GM12892 (cell line): ENCODE results near the gene EXOSC5.

Experiments
- DNase-seq: peaks from one replicate; pipeline ENCODE4 v3.0.0; 2011; ENCODE audit not compliant: insufficient read length
- FAIRE-seq: peaks from 2 replicates; lab custom pipeline; 2011; peaks lifted over from hg19 to GRCh38; lab: Jason Lieb, UNC
- POLR2A ChIP-seq: IDR thresholded peaks from 2 replicates; pipeline ENCODE4 v1.6.1; 2011; ENCODE audit warnings: low read depth, low read length, control low read depth
- POLR2AphosphoS5 ChIP-seq: IDR thresholded peaks from 2 replicates; pipeline ENCODE4 v1.6.1; 2011; ENCODE audit warnings: low read depth, low read length, control low read depth
- TAF1 ChIP-seq: IDR thresholded peaks from 2 replicates; pipeline ENCODE4 v1.6.1; 2011; ENCODE audit warnings: low read depth, mild to moderate bottlenecking, control low read depth, low read length, borderline replicate concordance

Gene EXOSC5

GRCh38 chr19:41434450-41434849 is 37.3 kb upstream of the EXOSC5 start:
- DNase-seq (no peak), FAIRE-seq (no peak)
- TF ChIP-seq POLR2A (no peak), TAF1 (no peak), POLR2AphosphoS5 (no peak)

DNA sequence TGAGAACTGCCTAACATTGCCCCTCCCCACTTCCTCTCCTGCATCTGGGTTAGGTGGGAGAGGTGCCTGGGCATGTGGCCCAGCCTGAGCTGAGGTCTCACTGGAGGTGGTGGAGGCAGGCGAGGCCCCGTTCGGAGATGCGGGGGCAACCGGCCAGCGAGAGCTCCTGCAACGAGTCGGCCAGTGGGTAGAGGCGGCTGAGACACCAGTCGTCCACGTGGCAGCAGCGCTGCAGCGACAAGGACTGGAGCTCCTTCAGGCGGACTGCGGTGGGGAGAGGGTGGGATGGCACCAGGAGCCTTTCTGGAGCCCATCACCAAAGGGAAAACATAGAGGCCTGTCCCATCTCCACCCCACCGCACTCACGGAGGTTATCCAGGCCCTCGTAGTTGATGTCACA is 36.0 kb upstream of the EXOSC5 start:
- no peak for DNase-seq
- no peak for FAIRE-seq
- TF ChIP-seq TAF1 = no peak

- DNase-seq (no peak), FAIRE-seq (no peak)
- no peak for TF ChIP-seq POLR2A
- TF ChIP-seq TAF1 = no peak
- no peak for TF ChIP-seq POLR2AphosphoS5
These were observed 34.5 kb upstream of the EXOSC5 start for GRCh38 chr19:41431426-41432386.

GRCh38 chr19:41430922-41431321 is 33.8 kb upstream of the EXOSC5 start:
- TF ChIP-seq POLR2AphosphoS5 (no peak), POLR2A (no peak), TAF1 (no peak)
- no peak for FAIRE-seq
- no peak for DNase-seq

DNA sequence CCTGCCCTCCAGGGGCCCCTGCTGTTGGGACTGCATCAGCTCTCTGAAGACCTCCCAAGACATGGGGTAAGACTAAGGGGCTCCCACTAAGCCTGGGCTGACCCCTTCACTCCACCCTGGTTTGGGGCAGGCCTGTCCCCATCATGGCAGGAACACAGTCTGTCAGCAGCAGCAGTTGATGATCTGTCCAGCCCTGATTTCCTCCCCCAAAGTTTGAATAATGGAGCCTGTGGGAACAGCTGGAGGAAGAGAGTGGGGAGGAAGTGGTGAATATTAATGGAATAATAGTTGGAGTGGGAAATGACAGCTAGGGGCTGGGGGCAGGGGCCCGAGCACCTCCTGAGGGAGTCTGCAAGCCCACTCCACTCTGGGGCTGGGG is 31.3 kb upstream of the EXOSC5 start:
- FAIRE-seq = no peak
- TF ChIP-seq POLR2AphosphoS5 = no peak
- TF ChIP-seq POLR2A = no peak
- no peak for TF ChIP-seq TAF1
- no peak for DNase-seq

DNA sequence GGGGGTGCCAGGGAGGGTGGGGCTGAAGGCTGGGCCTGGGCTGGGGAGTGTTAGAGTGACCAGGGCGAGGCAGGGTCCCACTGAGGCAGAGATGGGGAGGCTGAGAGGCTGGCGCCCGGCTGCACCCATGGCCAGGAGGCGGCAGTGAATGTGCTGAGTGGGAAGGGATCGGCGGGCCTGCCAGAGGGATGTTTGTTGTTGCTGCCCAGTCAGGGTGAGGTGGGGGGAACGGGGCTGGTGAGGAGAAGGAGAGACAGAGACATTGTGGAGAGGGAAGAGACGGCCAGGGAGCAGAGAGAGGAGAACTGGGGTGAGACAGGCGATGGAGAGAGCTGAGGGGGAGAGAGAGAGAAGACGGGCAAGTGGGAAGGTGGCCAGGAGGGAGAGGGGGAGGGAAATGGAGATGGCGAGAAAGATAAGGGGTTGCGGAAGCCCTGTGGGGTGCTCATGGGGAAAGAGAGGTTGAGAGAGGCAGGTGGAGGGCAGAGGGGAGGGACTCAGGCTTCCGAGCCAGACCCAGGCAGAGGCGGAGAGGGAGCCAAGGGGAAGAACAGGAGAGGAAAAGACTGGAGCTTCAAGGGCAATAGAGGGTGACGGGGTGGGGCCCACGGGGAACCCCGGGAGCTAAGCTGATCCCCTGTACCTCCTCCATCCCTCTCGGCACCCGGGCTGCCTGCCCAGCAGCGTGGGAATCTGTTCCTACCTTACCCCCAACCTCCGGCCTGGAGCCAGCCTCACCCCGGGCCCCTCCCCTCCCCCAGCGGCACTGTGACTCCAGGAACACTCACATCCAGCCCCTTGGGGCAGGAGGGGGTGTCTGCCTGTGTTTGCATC is 30.7 kb upstream of the EXOSC5 start:
- DNase-seq (no peak), FAIRE-seq (no peak)
- no peak for TF ChIP-seq POLR2A
- no peak for TF ChIP-seq TAF1
- TF ChIP-seq POLR2AphosphoS5 = no peak

DNA sequence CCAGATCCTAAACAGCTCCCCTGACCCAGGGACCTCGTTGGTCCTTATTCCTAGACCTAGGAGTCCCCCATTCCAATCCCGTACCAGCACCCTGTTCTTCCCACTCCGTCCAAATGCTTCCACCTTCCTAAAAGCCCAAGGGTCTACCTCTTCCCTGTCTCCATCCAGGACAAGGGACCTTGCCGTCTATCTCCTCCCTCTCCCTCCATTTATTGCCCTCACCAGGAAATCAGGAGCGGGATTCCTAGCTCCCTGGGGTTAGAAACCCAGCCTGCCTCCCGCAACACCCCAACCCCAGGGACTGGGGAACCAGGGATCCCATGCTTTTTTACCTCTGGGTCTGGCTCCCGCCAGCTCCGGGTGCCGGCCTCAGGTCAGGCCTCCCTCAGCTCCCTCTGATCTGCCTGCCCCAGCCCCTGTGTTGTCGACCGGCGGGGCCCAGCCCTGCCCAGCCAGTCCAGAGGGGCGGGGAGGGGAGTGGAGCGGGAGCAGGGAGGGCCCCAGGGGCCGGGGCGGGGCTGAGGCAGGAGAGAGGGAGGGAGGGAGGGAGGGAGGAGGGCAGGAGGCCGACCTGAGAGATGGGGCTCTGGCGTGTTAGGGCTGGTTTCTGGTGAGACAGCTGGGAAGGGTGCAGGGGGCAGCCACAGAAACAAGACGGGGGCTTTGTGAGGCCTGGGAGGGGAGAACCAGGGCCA is 29.9 kb upstream of the EXOSC5 start, which contains the start of gene B3GNT8:
Gene B3GNT8, minus strand, starts transcription at position 423 of the 695 bp plus-strand sequence. CDS start 596 bp downstream, outside the sequence.
- TF ChIP-seq TAF1 (no peak), POLR2A (no peak), POLR2AphosphoS5 (no peak)
- FAIRE-seq (no peak), DNase-seq (peak; percentile 52)

DNA sequence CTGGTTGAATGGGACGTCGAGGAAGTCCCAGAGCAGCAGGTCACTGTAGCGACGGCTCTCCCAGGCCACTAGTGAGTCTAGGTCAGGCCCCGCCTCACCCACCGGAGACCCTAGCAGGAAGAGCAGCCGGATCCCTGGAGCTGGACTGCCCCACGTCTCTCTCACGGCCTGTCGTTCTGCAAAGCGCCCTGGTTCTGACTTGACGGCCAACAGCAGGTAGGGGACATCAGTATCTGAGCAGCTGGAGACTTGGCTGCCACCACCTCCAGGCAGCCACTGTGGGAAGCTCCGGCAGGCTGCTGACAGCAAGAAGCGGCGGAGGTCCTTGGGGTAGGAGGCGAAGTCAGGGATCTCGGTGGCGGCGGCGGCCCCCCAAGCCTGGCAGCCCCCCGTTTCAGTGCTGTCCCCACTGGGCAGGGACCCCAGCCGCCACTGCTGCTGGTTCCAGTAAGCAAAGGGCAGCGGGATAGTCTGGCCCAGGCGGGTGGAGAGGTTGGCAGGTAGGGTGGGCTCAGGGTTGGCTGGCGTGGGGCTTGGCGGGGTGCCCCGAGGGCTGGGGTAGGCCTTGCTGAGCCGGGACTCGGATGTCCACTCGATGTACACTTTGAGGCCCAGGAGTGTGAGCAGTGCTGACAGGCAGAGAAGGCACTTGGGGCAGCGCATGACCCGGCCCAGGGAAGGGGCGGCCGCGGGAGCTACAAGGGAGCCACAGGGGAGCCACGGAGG is 29.1 kb upstream of the EXOSC5 start:
- TF ChIP-seq TAF1 = no peak
- no peak for TF ChIP-seq POLR2AphosphoS5
- no peak for TF ChIP-seq POLR2A
- no peak for FAIRE-seq
- no peak for DNase-seq

DNA sequence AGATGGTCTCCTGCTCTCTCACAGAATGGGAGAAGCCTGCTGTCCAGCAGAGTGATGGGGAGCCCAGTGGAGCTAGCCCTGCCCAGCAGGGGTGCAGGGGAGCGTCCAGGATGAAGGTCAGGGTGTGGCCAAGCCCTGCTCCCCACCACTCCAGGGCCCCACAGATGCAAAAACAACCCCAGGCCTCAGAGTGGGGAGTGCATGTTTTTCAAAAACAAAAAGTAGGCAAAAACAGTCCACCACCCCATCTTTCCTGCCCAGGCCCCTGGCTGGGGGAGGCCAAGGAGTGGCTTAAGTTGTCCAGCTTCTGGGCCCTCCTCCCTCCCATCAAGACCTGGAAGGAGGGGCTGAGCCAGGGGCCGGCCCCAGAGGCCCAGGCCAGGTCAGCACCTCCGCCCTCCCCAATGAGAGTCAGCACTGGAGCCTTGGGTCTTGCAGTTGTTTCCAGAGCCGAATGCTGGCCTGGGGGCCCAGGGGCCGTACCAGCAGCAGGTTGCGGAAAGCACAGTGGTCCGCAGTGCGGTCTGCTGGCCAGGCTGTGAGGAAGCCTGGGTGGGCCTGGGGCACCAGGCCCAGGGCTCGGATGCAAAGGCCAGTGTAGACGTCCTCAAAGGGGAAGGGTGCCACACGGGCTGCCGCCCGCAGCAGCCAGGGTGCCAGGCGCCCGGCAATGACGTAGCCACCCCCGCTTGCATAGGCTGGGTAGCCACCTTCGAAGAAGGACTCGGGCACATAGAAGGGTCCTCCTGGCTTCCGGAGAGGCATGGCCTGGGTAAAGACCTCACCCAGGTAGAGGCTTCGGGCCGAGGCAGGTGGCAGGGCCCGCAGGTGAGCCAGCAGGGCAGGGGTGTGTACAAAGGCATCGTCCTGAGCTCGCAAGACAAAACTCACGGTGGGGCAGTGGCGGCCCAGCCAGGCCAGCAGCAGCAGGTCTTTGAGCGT is 28.3 kb upstream of the EXOSC5 start:
- TF ChIP-seq POLR2A (no peak), TAF1 (no peak), POLR2AphosphoS5 (no peak)
- FAIRE-seq (no peak), DNase-seq (no peak)

- DNase-seq (no peak), FAIRE-seq (no peak)
- TF ChIP-seq TAF1 = no peak
- TF ChIP-seq POLR2A = no peak
- TF ChIP-seq POLR2AphosphoS5 = no peak
These were observed 27.4 kb upstream of the EXOSC5 start for GRCh38 chr19:41424335-41425173.
